Large intestine (tissue), 3 donors: Measurements from ENCODE around the gene TNFAIP8L3. TPM values are rescaled to one million over a fixed set of nuclear protein-coding genes. Genes with fewer than 3 reads are reported as not detected.
"Not testable (repeated sequence)": the region's sequence is repeated elsewhere in the genome, so short reads cannot be mapped to it uniquely, and the experiment has no call there.

Experiments
- DNase-seq, 2 donors: peaks; one replicate each; pipeline versions ENCODE4 v3.0.0 to v3.0.0-alpha.2; 2013
- H3K27ac ChIP-seq: one replicate; pipeline ENCODE4 v1.5.1; 2013; ENCODE audit warnings: low read length
- H3K27me3 ChIP-seq: 2 replicates; pipeline ENCODE4 v1.6.1; 2013; ENCODE audit warnings: low read length; ENCODE audit not compliant: control insufficient read depth, insufficient read depth
- H3K36me3 ChIP-seq: 2 replicates; pipeline ENCODE4 v1.6.1; 2013; ENCODE audit warnings: low read length; ENCODE audit not compliant: control insufficient read depth, insufficient read depth
- H3K4me1 ChIP-seq: one replicate; pipeline ENCODE4 v1.6.1; 2013; ENCODE audit warnings: low read length; ENCODE audit not compliant: control insufficient read depth, insufficient read depth
- H3K4me3 ChIP-seq: one replicate; pipeline ENCODE4 v1.5.1; 2013; ENCODE audit warnings: low read length
- H3K9me3 ChIP-seq: one replicate; pipeline ENCODE4 v1.6.1; 2013; ENCODE audit warnings: mild to moderate bottlenecking, low read depth, low read length, moderate library complexity; ENCODE audit not compliant: control insufficient read depth
- WGBS: methylation state at CpG from one replicate; pipeline ENCODE4 v1.1.5; 2013; ENCODE audit warnings: low lambda C conversion rate; ENCODE audit not compliant: insufficient coverage; 5-methylcytosine and 5-hydroxymethylcytosine counted together
- polyA plus RNA-seq: library from polyadenylated mRNA; unstranded; fragments of 120-200 nt; gene quantifications from one replicate; pipeline ENCODE4 v1.2.1, GENCODE V29; 2013

TNFAIP8L3 gene
- polyA plus RNA-seq, 1 donor: 3.8 TPM

DNA sequence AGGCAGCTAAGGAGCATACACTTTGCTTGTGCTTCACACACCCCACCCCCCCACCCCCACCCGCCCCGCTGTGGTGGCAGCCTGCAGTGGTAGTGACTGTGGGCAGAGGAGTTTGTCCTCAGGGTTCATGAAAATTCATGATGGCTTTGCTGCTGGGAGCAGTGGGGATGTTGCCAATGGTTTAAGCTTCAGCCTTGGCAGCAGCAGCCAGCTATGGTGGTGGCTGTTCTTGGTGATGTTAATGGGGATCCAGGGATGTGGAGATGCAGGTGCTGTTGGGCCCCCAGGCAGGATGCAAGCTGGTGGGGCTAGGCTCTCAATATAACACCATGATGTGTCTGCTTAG lies 55.8 kb downstream of the TNFAIP8L3 start:
- Histone ChIP-seq H3K4me1 (no peaks in the 10 kb centered on the region), H3K27me3 (no peaks in the 10 kb centered on the region), H3K36me3 (no peaks in the 10 kb centered on the region), H3K4me3 (no peak overlapping the region), H3K27ac (no peak overlapping the region), H3K9me3 (no peaks in the 10 kb centered on the region)
- no CpG with 5 or more reads among the region's 2 CpGs for WGBS
- no peak for DNase-seq

DNA sequence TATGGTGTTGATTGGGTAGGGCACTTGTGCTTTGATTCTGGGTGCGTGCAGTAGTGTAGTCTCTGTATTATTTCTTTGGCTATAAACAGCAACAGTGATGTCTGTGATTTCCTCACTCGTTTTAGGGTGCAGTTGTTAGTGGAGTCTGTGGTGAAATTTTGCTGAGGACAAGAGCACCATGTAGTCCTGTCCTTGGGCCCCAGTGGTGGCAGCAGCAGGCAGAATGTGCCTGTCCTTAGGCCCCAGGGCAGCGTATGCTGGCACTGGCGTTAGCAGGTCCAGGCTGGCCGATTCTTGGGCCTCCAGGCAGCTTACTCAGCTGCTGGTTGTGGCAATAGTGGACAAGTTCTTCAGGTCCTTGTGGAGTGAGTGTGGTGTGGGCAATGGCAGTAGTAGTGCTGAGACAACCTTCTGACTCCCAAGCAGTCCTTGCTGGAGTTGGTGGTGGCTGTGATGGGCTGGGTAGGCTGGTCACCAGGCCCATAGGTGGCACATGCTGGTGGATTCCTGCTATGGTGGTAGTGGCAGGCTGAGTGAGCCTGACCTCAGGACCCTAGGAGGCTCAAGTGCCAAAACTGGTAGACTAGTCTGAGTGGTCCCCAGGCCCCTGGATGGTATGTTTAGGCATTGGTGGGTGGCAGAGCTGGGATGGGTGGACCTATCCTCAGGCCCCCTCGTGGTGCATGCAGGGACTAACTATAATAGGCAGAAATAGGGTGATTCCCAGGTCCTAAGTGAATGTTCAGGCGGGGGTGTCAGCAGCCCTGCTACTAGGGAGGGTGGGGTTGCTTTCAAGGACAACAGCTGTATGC lies 56.3 kb downstream of the TNFAIP8L3 start:
- Histone ChIP-seq H3K4me1 (no peaks in the 10 kb centered on the region), H3K9me3 (no peaks in the 10 kb centered on the region), H3K27ac (no peak overlapping the region), H3K4me3 (no peak overlapping the region), H3K27me3 (no peaks in the 10 kb centered on the region), H3K36me3 (no peaks in the 10 kb centered on the region)
- no CpG with 5 or more reads among the region's 7 CpGs for WGBS
- no peak for DNase-seq

DNA sequence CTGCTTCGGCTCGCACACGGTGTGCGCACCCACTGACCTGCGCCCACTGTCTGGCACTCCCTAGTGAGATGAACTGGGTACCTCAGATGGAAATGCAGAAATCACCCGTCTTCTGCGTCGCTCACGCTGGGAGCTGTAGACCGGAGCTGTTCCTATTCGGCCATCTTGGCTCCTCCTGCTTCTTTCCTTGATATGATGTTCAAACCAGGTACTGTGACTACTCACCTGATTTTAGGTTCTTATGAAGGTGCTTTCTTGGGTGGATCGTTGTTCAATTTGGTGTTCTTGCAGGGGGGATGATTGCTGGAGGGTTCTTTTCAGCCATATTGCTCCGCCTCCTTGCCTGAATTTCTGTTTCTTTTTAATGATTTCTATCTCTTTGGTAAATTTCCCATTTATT lies 57.2 kb downstream of the TNFAIP8L3 start:
- not testable (repeated sequence) for H3K4me3 ChIP-seq, DNase-seq, H3K27ac ChIP-seq, H3K4me1 ChIP-seq, H3K9me3 ChIP-seq, H3K36me3 ChIP-seq, H3K27me3 ChIP-seq
- no CpG with 5 or more reads among the region's 13 CpGs for WGBS

DNA sequence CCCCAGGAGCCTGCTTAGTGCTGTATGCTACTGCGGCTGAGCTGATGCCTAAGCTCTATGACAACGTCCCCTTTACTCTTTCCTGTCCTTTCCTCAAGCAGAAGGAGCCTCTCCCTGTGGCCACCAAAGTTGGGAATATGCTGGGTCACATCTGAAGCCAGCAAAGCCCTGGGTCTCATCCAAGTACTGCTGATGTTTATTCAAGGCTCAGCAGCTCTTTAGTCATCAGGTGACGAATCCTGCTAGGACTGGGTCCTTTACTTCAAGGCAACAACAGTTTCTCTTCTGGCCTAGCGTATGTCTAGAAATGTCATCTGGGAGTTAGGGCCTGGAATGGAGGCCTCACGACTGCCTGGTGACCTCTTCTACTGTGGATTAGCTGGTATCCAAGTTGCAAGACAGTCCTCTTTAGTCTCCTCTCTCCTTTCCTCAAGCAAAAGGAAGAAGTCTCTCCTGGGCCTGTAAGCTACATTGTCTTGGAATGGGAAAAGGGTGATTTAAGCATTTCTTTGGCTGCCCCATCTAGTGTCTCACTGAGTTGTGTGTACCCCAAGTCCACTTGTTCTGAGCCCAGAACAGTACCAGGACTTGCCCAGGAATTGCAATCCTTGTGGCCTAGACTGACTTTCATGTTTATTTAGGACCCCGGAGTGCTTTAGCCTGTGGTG lies 63.9 kb downstream of the TNFAIP8L3 start:
- H3K9me3 ChIP-seq: no peaks in the 10 kb centered on the region
- WGBS: no CpG with 5 or more reads among the region's 6 CpGs
- no peak overlapping the region for H3K27ac ChIP-seq
- H3K4me1 ChIP-seq: no peaks in the 10 kb centered on the region
- no peaks in the 10 kb centered on the region for H3K36me3 ChIP-seq
- DNase-seq: no peak
- H3K4me3 ChIP-seq: no peak overlapping the region
- no peaks in the 10 kb centered on the region for H3K27me3 ChIP-seq

DNA sequence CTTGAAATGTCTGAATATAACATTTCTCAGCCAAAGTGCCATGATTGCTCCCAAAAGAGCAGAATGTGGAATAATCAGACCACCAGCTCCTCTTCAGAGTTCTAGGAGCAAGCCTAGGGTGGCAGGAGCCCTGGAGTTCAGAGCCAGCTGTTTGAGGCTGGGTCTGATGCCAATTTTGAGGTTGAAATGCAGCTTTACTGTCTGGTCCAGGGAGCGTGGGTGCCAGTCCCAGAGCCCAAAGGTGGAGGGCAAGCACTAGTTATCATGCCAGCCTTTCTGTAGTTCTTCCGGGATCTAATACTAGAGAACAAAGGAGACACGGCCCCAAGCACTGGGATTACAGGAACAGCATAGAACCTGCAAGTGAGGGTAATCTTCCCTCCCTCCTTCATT lies 69.3 kb downstream of the TNFAIP8L3 start:
- H3K27me3 ChIP-seq: no peaks in the 10 kb centered on the region

DNA sequence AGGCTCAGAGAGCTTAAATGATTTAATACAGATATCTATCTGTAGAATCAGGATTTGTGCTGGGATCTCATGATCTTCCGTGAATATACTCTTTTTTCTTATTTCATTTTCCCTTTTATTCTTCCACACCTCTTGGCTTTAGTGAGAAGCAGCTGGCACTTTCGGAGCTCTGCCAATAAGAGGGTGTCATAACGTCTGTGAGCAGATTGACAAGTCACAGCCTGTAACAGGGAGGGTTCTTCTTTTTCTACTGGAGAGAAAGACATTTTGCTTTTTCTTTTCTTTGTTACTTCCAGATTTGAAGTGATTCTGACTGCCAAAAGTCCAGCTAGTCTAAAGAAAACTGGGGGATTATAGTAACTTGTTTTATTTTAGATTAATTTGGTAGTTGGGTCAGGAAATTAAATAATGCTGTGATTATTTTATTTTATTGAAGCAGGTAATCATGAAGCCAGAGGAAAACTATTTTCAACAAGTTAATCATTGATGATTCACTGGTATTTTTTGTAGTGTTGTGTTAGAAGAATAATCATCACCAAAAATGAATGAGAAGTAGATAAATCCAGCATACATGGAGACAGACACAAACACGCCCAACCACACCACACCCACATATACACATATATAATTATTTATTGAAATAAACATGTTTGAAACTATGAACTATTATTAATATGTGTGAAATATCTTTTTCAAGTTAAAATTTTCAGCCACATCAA lies 69.8 kb downstream of the TNFAIP8L3 start:
- H3K9me3 ChIP-seq: no peaks in the 10 kb centered on the region
- no peak overlapping the region for H3K4me3 ChIP-seq
- H3K36me3 ChIP-seq: no peaks in the 10 kb centered on the region
- DNase-seq: no peak
- H3K4me1 ChIP-seq: no peaks in the 10 kb centered on the region
- 78% methylated on average over 3 of the region's 4 CpGs for WGBS
- no peak overlapping the region for H3K27ac ChIP-seq
- no peaks in the 10 kb centered on the region for H3K27me3 ChIP-seq

More for the DNA sequence above, 69.3 kb downstream of the TNFAIP8L3 start:
- Histone ChIP-seq H3K4me1 (no peaks in the 10 kb centered on the region), H3K36me3 (no peaks in the 10 kb centered on the region), H3K4me3 (no peak overlapping the region), H3K9me3 (no peaks in the 10 kb centered on the region), H3K27ac (no peak overlapping the region)
- DNase-seq: no peak
- 92% methylated on average over 2 of the region's 3 CpGs for WGBS

DNA sequence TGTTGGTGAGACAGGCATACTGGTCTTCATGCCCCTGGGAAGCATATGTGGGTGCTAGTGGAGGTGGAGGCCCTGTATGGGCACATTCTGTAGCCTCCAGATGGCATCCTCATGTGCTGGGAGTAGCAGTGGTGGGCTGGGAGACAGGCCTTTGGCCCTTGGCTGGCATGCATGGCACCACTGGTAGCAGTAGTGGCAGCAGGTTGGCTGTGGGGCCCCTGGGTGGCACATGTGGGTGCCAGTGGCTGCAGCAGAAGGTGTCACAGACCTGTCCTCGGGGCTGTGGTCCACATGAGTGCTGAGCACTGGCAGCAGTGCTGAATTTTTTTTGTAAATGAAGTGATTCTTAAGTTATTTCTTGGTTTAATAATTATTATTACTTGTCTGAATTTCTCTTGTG lies 71.2 kb downstream of the TNFAIP8L3 start:
- Histone ChIP-seq H3K27me3 (no peaks in the 10 kb centered on the region), H3K36me3 (no peaks in the 10 kb centered on the region), H3K4me1 (no peaks in the 10 kb centered on the region), H3K4me3 (no peak overlapping the region), H3K27ac (no peak overlapping the region), H3K9me3 (no peaks in the 10 kb centered on the region)
- no CpG with 5 or more reads among the region's 1 CpG for WGBS
- DNase-seq: no peak

DNA sequence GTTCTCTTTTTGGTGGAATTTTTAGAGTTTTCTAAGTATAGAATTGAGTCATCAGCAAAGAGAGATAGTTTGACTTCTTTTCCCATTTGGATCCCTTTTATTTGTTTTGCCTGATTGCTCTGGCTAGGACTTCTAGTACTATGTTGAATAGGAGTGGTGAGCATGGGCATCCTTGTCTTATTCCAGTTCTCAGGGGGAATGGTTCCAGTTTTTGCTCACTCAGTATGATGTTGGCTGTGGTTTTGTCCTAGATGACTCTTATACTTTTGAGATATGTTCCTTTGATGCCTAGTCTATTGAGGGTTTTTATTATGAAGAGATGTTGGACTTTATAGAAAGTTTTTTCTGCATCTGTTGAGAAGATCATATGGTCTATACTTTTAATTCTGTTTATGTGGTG lies 72.5 kb downstream of the TNFAIP8L3 start:
- H3K36me3 ChIP-seq: no peaks in the 10 kb centered on the region
- no peak overlapping the region for H3K27ac ChIP-seq
- no peak for DNase-seq
- no peaks in the 10 kb centered on the region for H3K27me3 ChIP-seq
- H3K4me3 ChIP-seq: no peak overlapping the region
- H3K9me3 ChIP-seq: no peaks in the 10 kb centered on the region
- no peaks in the 10 kb centered on the region for H3K4me1 ChIP-seq

DNA sequence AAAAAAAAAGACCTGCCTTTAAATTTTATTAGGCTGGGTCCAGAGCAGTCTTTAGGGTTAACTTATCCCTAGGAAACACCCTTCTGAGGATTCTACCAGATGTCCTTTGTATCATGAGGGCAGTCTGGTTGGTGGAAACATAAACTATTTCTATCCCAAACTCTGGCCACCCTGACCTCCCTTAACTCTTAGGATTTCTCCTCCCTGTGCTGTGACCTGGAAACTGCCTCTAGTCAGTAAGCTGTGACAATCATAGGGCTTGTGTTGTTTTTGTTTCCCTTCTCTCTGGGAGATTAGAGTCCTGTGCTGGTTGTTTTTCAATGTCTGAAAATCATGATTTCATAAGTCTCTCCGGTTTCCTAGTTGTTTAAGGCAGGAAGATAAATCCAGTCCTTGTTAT lies 78.1 kb downstream of the TNFAIP8L3 start:
- H3K9me3 ChIP-seq: no peaks in the 10 kb centered on the region
- no peak overlapping the region for H3K4me3 ChIP-seq
- WGBS: no CpG with 5 or more reads among the region's 1 CpG
- DNase-seq: no peak
- H3K27ac ChIP-seq: no peak overlapping the region
- no peaks in the 10 kb centered on the region for H3K36me3 ChIP-seq
- H3K4me1 ChIP-seq: no peaks in the 10 kb centered on the region
- no peaks in the 10 kb centered on the region for H3K27me3 ChIP-seq

DNA sequence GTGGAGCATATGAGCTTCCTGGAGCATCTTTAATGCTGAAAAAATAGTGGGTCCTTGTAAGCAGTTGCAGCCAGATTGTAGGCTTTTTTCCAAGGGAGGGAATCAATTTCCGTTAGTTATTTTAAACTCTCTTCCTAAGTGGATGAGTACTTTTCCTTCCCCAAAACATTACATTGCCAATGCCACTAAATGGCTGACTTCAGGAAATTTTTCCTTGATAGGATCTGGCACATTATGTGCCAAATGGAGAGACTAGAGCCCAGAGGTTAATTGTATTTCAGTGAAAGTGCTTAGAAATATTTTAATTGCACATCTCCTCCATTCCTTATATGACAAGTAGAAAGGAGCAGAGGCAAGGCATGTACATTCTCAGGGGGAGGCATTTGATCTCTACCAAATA lies 83.5 kb downstream of the TNFAIP8L3 start:
- H3K27me3 ChIP-seq: no peaks in the 10 kb centered on the region
- no peak overlapping the region for H3K27ac ChIP-seq
- H3K9me3 ChIP-seq: peaks cover 2% of the 10 kb centered on the region
- no peaks in the 10 kb centered on the region for H3K4me1 ChIP-seq
- H3K4me3 ChIP-seq: no peak overlapping the region
- peaks cover 3% of the 10 kb centered on the region for H3K36me3 ChIP-seq
- WGBS: 80% methylated on average over 1 of the region's 1 CpG
- no peak for DNase-seq
